Uterus (tissue), 4 donors: Measurements from ENCODE around the gene RIPK4. TPM values are rescaled to one million over a fixed set of nuclear protein-coding genes. Genes with fewer than 3 reads are reported as not detected.
"Not testable (repeated sequence)": the region's sequence is repeated elsewhere in the genome, so short reads cannot be mapped to it uniquely, and the experiment has no call there.

Experiments
- DNase-seq, 2 donors: peaks; one replicate each; pipeline ENCODE4 v3.0.0-alpha.2; 2019 to 2020
- H3K27ac ChIP-seq, 2 donors: fragments of 200-600 bp; sonication (generic); 1 replicate in 1 of 2; 2 replicates in 1 of 2; pipeline ENCODE4 v1.5.1; 2016 to 2018
- H3K27me3 ChIP-seq, 2 donors: fragments of 200-600 bp; sonication (generic); one replicate each; pipeline ENCODE4 v1.5.1; 2018 to 2019; ENCODE audit warnings: control low read depth in 1 of 2
- H3K36me3 ChIP-seq, 2 donors: fragments of 200-600 bp; sonication (generic); one replicate each; pipeline ENCODE4 v1.5.1; 2019; ENCODE audit warnings: control low read depth in 1 of 2
- H3K4me1 ChIP-seq, 2 donors: fragments of 200-600 bp; sonication (generic); one replicate each; pipeline ENCODE4 v1.5.1; 2018 to 2019; ENCODE audit warnings: control low read depth in 1 of 2
- H3K4me3 ChIP-seq, 2 donors: fragments of 200-600 bp; sonication (generic); 1 replicate in 1 of 2; 2 replicates in 1 of 2; pipeline ENCODE4 v1.5.1; 2018 to 2019; ENCODE audit warnings: mild to moderate bottlenecking in 1 of 2
- H3K9me3 ChIP-seq, 2 donors: fragments of 200-600 bp; sonication (generic); one replicate each; pipeline ENCODE4 v1.5.1; 2019; ENCODE audit warnings: control low read depth in 1 of 2
- POLR2A ChIP-seq, 2 donors: fragments of 450-650 bp; IDR thresholded peaks; one replicate each; pipeline ENCODE4 v1.6.1; 2016; ENCODE audit warnings: antibody characterized with exemption in 2 of 2, mild to moderate bottlenecking in 1 of 2, moderate library complexity in 1 of 2
- intact Hi-C: fragments of 100-400 bp; cut with DNase I; formaldehyde crosslinking; loops from one replicate; pipeline ENCODE4 v1.15.1; 2023; ENCODE audit warnings: low total_unique reads
- microRNA-seq: library from miRNA; unstranded; fragments of <30 nt; microRNA quantifications from one replicate; pipeline ENCODE4, GENCODE V29; 2016; ENCODE audit warnings: borderline microRNAs expressed, borderline replicate concordance
- small RNA-seq: library from RNA; depleted of rRNA; stranded (forward); fragments of <200 nt; gene quantifications from one replicate; pipeline ENCODE3, GENCODE V24; 2016
- total RNA-seq, 4 donors: library from RNA; depleted of rRNA in 3 of 4; stranded (reverse); fragments of >200 nt in 3 of 4; gene quantifications; one replicate each; pipeline versions ENCODE4 v1.1.0 to v1.2.4, GENCODE V29; 2014 to 2023
- TF ChIP-seq, protein P1 (sequence below), 4 experiments: fragments of 200-600 bp in 2 of 4; fragments of 450-650 bp in 2 of 4; sonication (generic) in 2 of 4; IDR thresholded peaks; one replicate each; pipeline ENCODE4 v1.5.1; 2016 to 2019; ENCODE audit warnings: antibody characterized with exemption in 4 of 4, mild to moderate bottlenecking in 2 of 4, moderate library complexity in 1 of 4
- donor health status: DM: yes; HTN: yes; CAD: no.

The RIPK4 gene
- total RNA-seq, 4 donors from 2014 or later: 0.29 to 9.7 TPM; not detected in 2

DNA sequence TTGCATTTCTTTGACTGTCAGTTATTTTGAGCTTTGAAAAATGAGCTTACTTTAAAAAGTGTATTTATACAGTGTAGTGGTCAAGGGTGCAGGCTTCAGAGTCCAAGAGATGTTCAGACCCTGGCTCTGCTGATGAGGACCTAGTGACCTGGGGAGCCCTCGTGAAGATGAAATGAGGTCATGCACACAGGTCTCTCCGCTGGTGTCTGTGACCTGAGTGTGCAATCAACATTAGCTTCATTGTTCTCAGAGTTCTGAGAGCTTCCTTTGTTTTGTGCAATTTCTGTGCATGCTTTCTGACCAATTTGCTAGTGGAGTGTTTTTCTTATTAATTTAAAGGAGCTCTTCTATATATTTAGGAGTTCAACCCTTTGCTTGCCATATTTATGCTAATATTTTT, 71.3 kb downstream of the RIPK4 start:
- no peak for TF ChIP-seq POLR2A (IDR thresholded peaks at IDR 0.05)
- TF ChIP-seq, protein P1, sequence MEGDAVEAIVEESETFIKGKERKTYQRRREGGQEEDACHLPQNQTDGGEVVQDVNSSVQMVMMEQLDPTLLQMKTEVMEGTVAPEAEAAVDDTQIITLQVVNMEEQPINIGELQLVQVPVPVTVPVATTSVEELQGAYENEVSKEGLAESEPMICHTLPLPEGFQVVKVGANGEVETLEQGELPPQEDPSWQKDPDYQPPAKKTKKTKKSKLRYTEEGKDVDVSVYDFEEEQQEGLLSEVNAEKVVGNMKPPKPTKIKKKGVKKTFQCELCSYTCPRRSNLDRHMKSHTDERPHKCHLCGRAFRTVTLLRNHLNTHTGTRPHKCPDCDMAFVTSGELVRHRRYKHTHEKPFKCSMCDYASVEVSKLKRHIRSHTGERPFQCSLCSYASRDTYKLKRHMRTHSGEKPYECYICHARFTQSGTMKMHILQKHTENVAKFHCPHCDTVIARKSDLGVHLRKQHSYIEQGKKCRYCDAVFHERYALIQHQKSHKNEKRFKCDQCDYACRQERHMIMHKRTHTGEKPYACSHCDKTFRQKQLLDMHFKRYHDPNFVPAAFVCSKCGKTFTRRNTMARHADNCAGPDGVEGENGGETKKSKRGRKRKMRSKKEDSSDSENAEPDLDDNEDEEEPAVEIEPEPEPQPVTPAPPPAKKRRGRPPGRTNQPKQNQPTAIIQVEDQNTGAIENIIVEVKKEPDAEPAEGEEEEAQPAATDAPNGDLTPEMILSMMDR (IDR thresholded peaks at IDR 0.05): no peak
- H3K27me3 ChIP-seq: no peaks in the 10 kb centered on the region

DNA sequence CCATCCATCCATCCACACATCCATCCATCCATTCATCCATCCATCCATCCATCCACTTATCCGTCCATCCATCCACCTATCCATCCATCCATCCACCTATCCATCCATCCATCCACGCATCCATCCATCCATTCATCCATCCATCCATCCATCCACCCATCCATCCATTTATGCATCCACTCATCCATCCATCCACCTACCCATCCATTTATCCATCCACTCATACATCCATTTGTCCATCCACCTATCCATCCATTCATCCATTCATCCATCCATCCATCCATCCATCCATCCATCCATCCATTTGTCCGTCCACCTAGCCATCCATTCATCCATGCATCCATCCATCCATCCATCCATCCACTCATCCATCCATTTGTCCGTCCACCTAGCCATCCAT, 72.8 kb downstream of the RIPK4 start:
- DNase-seq, H3K27me3 ChIP-seq, H3K9me3 ChIP-seq, H3K27ac ChIP-seq, intact Hi-C loops, H3K4me1 ChIP-seq, H3K36me3 ChIP-seq, H3K4me3 ChIP-seq: not testable (repeated sequence)

More for the DNA sequence above, 71.3 kb downstream of the RIPK4 start:
- Histone ChIP-seq H3K36me3 (no peaks in the 10 kb centered on the region), H3K4me1 (no peaks in the 10 kb centered on the region), H3K27ac (no peak overlapping the region), H3K9me3 (no peaks in the 10 kb centered on the region), H3K4me3 (no peak overlapping the region)
- no peak for DNase-seq
- intact Hi-C loops: no loop called here

DNA sequence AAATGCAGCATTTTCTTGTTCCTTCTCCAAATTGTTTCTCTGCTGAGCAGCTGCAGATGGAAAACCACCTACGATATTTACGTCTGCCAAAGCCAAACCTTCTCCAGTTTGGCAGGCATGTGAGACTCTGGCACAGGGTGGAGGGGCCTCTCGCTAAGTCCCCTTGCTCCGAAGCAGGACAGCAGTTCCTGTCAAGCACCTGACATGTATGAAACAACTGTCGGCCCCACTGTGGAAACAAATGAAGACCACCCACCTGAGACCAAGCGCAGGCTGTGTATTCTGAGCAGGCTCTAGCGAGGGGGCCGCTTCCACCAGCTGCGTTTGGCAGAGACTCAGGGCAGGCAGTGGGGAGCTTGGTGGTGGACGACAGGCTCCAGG, 74.7 kb downstream of the RIPK4 start:
- Histone ChIP-seq H3K9me3 (no peaks in the 10 kb centered on the region), H3K4me3 (no peak overlapping the region), H3K36me3 (no peaks in the 10 kb centered on the region), H3K27me3 (no peaks in the 10 kb centered on the region), H3K4me1 (no peaks in the 10 kb centered on the region), H3K27ac (no peak overlapping the region)
- intact Hi-C loops: no loop called here
- no peak for DNase-seq
- TF ChIP-seq, protein P1 (IDR thresholded peaks at IDR 0.05): no peak
- TF ChIP-seq POLR2A (IDR thresholded peaks at IDR 0.05): no peak

DNA sequence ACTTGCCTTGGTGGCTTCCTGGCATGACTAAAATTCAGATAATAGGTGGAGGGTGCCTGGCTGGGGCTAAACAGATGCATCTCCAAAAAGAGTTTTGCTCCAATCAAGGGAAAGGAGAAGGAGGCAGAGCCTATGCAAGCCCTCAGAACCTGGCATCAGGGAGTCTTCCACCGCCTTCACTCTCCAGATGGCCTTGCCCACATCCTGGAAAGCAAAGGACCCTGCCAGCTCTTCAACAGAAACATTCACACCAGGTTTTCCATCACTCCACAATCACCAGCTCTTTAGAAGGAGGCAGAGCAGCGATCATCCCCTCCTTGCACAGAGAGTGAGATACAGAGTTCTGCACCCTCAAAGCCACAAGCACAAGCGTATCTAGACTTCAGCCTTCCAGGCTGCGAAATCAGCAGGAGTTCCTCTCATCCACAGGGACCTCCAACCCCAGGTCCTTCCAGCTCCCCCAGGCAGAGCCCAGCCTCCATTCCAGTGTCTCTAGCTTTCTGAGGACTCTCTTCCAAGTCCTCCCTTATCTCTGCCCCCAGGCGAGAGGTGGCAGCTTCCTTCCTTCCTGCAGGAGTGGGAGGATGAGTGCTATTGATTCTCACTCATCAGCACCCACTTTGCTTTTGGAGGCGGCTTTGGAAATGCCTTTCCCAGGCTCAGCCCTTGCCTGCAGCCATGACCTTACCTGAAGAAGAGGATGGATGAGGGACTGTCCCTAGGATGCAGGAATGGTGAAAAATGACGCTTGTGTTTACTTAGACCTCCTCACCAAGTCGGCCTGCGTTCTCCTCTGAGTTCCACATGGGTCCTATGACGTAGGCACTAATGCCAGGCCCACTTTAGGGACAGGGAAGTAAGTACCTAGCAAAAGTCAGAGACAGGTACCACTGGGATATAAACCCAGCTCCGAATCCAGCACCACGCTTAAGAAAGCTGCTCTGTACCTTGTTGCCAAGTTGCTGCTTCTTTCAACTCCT, 75.4 kb downstream of the RIPK4 start:
- Histone ChIP-seq H3K4me1 (no peaks in the 10 kb centered on the region), H3K4me3 (no peak overlapping the region), H3K27ac (no peak overlapping the region), H3K9me3 (no peaks in the 10 kb centered on the region), H3K36me3 (no peaks in the 10 kb centered on the region), H3K27me3 (no peaks in the 10 kb centered on the region)
- DNase-seq: no peak
- no peak for TF ChIP-seq POLR2A (IDR thresholded peaks at IDR 0.05)
- TF ChIP-seq, protein P1 (IDR thresholded peaks at IDR 0.05): no peak
- intact Hi-C loops: no loop called here

Small RNA genes lying within 50 kb of the gene (microRNA-seq; reads per million reads assigned to microRNA genes)
- not detected for gene MIR6814

Small RNA genes lying within 50 kb of the gene (small RNA-seq; reads per million reads assigned to genes)
- gene MIR6814: not detected

Other genes starting within 250 kb of the RIPK4 start
- gene PRDM15, start 112.3 kb upstream of the RIPK4 start, total RNA-seq: 10 to 100 TPM in 1 of 4 donors, 1 to 10 TPM in 3; 5.9 to 11.0 (median 6.5) TPM
- gene C2CD2, start 187.0 kb upstream of the RIPK4 start, total RNA-seq: 10 to 100 TPM in 3 of 4 donors, 1 to 10 TPM in 1; 9.5 to 37.5 (median 18.3) TPM
- gene ZBTB21, start 243.3 kb upstream of the RIPK4 start, total RNA-seq: 10 to 100 TPM in 3 of 4 donors, 1 to 10 TPM in 1; 2.8 to 29.9 (median 14.4) TPM